ENCODE data around the gene OR52E2.

GRCh38 chr11:5046226-5046625, 13.2 kb downstream of the OR52E2 start, which contains the start of gene OR52J3:
- TF ChIP-seq CTCF (conservative IDR thresholded peaks at IDR 0.05 in 1 of 2, IDR thresholded peaks at IDR 0.05 in 1 of 2; ENCODE audit: extremely low read depth in 1 of 2, insufficient read depth in 1 of 2, low read depth in 1 of 2, low read length in 2 of 2) (no peak), EZH2 (IDR thresholded peaks at IDR 0.05; ENCODE audit: borderline replicate concordance, low read length) (no peak)

All from mammary epithelial cell (primary cell).